ENCODE measurements around the gene RXRA. TPM values are rescaled to one million over a fixed set of nuclear protein-coding genes. Genes with fewer than 3 reads are reported as not detected.

RXRA gene
- total RNA-seq, 1 donor from 2014 or later = 89.0 TPM

DNA sequence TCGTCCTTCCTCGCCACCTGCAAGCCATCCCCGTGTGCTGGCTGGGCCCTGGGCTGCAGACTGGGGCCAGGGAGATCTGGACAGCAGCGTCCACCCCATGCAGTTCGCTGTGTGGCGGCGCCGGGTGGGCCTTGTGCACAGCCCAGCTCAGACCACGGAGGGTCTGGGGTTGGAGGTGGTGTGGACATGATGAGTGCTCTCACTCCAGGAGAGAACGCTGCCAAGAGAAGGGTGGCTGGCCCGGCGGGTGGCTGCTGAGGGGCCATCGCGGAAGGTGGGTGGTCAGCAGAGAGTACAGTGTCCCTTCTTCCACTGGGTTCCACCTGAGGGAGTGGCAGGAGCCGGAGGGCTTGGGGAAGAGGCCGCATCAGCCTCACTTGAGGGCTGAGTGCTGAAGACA lies 44.4 kb downstream of the RXRA start:
- intact Hi-C loops (cut with DNase I) = loop anchor here (5.0 to 10.0 kb wide), 2 partner anchors 43 to 64 kb away; partner anchors contain the start of gene RXRA
- no peak for DNase-seq
- no peak for ATAC-seq (ENCODE audit: poor library complexity)

- DNase-seq = peak; percentile 91
- peak; percentile 2 for ATAC-seq (ENCODE audit: poor library complexity)
- intact Hi-C loops (cut with DNase I) = loop anchor here (5.0 to 10.0 kb wide), 2 partner anchors 44 to 63 kb away; partner anchors contain the start of gene RXRA
Observed at GRCh38 chr9:134371731-134372130, 45.5 kb downstream of the RXRA start.

DNA sequence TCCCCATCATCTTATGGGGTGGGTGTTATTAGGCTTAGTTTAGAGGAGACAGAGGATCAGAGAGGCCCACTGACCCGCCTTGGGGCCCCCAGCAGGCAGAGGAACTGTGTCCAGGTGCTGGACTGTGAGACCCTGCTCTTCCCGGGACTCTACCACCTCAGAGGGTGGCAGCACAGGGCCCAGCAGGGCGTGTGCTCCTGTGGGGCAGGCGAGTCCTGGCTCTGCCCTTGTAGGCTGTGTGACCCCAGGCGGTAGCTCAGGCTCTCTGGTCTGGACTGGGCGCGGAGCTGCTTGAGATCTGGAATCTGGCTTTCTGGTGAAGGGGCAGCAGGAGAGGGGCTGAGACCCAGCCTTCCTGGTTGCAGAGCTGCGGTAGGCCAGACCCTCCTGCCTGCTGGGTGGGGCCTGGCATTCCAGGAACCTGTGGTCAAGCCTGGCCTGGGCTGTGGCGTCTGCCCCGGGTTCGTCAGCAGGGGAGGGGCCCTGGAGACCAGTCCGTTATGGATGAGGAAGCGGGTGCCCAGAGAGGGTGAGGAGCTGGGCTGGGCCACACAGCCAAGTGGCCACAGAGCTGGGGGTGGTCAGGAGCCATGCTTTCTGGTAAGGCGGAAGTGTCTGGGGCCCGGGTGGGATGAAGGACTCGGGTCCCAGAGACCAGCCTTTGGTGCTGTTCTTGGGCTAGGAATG lies 46.5 kb downstream of the RXRA start:
- ATAC-seq (ENCODE audit: poor library complexity) = no peak
- DNase-seq = peak; percentile 87
- intact Hi-C loops (cut with DNase I) = loop anchor here (5.0 to 10.0 kb wide), 2 partner anchors 45 to 62 kb away; partner anchors contain the start of gene RXRA

GRCh38 chr9:134373269-134373668 lies 47.0 kb downstream of the RXRA start:
- ATAC-seq (ENCODE audit: poor library complexity) (no peak), DNase-seq (no peak)
- intact Hi-C loops (cut with DNase I) = loop anchor here (5.0 to 10.0 kb wide), 2 partner anchors 46 to 62 kb away; partner anchors contain the start of gene RXRA

- intact Hi-C loops (cut with DNase I) = loop anchor here (5.0 to 10.0 kb wide), 2 partner anchors 47 to 61 kb away; partner anchors contain the start of gene RXRA
- ATAC-seq (ENCODE audit: poor library complexity) = no peak
- no peak for DNase-seq
Observed at GRCh38 chr9:134373953-134374300, 47.7 kb downstream of the RXRA start.

- intact Hi-C loops (cut with DNase I) = loop anchor here (5.0 to 10.0 kb wide), 2 partner anchors 47 to 60 kb away; partner anchors contain the start of gene RXRA
- ATAC-seq (ENCODE audit: poor library complexity) = peak; percentile 6
Observed at GRCh38 chr9:134374301-134375010, 48.2 kb downstream of the RXRA start.

GRCh38 chr9:134375011-134375390 lies 48.7 kb downstream of the RXRA start:
- DNase-seq (peak; percentile 84), ATAC-seq (ENCODE audit: poor library complexity) (peak; percentile 63)
- intact Hi-C loops (cut with DNase I) = loop anchor here (10.0 kb wide), 1 partner anchor 60 kb away; no protein-coding TSS in a partner anchor

More at GRCh38 chr9:134374301-134375010, 48.2 kb downstream of the RXRA start:
- DNase-seq = peak; percentile 76

DNA sequence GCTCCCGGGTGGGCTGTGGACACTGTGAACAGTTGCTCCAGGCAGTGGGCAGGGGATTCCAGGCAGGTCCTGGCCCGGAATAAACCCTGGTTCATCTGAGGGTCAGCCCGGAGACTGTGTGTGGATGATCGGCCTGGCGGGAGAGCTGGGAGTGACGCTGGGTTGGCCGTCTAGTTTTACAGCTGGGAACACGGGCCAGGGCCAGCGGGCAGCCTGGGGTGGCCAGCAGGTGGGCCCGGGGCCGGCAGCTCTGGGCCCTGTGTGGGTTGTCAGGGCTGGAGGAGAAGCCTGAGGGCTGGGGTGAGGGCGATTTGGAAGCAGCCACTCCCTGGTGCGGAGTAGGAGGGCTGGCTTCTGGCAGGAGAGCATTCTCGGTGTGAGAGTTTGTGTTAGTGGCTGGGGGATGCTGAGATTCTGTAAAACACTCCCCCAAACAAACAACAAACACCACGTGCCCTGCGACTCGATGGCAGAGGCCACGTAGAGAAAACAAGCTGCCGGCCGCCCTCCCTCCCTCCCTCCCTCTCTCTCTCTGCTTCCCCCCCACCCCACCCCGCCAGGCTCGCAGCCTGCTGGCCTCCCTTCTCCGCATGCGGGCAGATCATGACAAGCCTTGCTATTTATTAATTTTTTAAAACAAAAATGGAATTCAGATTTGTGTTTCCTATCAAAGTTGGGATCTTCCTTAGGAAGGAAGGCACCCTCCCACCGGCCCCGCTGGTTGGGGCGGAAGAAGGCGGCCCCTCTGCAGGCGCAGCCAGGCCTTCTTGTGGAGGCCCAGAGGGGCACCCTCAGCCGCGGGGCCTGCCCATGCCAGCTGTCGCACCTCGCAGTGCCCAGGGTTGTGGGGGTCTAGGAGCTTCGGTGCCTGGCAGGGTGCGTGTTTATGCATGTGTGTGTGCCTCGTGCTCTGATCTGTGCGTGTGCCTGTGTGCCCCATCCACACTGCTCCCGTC lies 49.5 kb downstream of the RXRA start:
- peak; percentile 32 for ATAC-seq (ENCODE audit: poor library complexity)
- DNase-seq = peak; percentile 79
- intact Hi-C loops (cut with DNase I) = loop anchor here (1.0 to 10.0 kb wide), 2 partner anchors 26 to 59 kb away; no protein-coding TSS in a partner anchor

GRCh38 chr9:134376386-134377142 lies 50.3 kb downstream of the RXRA start:
- intact Hi-C loops (cut with DNase I) = loop anchor here (1.0 to 10.0 kb wide), 2 partner anchors 25 to 58 kb away; no protein-coding TSS in a partner anchor
- peak; percentile 67 for DNase-seq

DNA sequence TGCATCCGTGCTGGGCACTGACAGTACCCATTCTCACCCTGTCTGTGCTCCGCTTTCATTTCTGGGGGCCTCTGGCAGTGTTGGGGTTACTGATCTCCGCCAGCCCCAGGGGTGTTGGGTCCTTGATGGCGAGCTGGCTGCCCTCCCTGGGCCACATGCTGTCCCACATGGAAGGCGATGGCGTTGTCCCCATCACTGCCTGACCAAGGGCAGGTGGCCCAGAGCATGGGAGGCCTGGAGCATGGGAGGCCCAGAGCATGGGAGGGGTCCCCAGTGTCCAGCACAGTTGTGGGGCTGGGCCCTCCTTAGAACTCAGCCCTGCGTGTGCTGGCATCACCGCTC lies 50.9 kb downstream of the RXRA start:
- intact Hi-C loops (cut with DNase I) = loop anchor here (10.0 kb wide), 1 partner anchor 58 kb away; no protein-coding TSS in a partner anchor
- no peak for DNase-seq
- no peak for ATAC-seq (ENCODE audit: poor library complexity)

More at GRCh38 chr9:134376386-134377142, 50.3 kb downstream of the RXRA start:
- ATAC-seq (ENCODE audit: poor library complexity) = peak; percentile 4

DNA sequence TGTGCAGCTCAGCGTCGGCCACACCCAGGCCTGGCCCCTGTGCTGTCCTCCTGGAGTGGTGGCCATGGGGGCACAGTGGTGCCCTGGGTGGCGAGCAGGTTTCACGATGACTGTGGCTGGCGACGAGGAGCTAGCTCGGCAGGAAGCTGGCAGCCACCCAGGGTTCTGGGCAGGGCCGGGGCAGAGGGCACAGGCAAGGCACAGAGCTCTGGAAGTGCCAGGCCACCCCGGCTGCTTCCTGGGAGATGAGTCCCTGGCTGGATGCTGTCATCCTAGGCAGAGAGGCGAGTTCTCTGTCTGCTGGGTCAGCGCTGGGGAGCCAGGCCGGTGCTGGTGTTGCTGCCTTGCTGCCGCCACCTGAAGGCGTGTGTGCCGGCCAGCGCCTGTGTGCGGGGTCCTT lies 51.7 kb downstream of the RXRA start:
- intact Hi-C loops (cut with DNase I) = loop anchor here (10.0 kb wide), 1 partner anchor 57 kb away; no protein-coding TSS in a partner anchor
- peak; percentile 87 for DNase-seq
- peak; percentile 8 for ATAC-seq (ENCODE audit: poor library complexity)

- DNase-seq (peak; percentile 82), ATAC-seq (ENCODE audit: poor library complexity) (peak; percentile 15)
- intact Hi-C loops (cut with DNase I) = loop anchor here (10.0 kb wide), 1 partner anchor 56 kb away; no protein-coding TSS in a partner anchor
Observed at GRCh38 chr9:134378901-134379338, 52.7 kb downstream of the RXRA start.

- intact Hi-C loops (cut with DNase I) = loop anchor here (10.0 kb wide), 1 partner anchor 55 kb away; no protein-coding TSS in a partner anchor
- ATAC-seq (ENCODE audit: poor library complexity) = no peak
- DNase-seq = no peak
Observed at GRCh38 chr9:134379831-134380365, 53.6 kb downstream of the RXRA start.

DNA sequence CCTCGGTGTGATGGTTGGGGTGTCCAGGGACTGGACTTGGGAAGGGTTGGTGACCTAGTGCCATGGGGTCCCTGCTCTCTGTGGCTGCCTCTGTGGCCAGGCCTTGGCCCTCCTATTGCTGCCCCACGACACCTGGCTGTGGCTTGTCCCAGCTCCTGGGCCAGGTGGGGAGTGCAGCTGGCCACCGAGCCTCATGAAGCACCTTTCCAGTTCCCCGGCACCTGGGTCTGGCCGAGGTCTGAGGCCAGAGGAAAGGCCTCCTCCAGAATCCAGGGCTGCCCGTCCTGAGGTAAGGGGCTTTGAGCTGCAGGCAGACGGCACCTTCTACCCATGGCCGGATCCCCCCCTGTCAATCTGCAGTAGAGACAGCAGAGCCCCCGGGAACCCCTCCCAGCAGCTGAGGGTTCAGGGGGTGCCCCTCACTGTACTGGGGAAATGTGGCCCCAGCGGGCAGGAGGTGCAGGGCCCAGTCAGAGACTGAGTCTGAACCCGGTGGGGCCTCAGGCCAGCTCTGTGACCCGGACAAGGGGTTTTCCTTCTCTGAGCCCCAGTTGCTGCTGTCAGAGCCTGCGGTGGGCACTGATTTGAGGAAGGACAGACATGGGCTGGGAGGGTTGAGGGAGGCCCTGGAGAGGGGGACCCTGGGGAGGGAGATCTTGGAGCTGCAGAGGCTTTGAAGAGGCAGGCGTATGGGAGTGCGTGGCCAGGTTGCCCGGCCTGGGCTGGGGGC lies 54.5 kb downstream of the RXRA start:
- intact Hi-C loops (cut with DNase I) = no loop called here
- ATAC-seq (ENCODE audit: poor library complexity) (no peak), DNase-seq (no peak)

DNA sequence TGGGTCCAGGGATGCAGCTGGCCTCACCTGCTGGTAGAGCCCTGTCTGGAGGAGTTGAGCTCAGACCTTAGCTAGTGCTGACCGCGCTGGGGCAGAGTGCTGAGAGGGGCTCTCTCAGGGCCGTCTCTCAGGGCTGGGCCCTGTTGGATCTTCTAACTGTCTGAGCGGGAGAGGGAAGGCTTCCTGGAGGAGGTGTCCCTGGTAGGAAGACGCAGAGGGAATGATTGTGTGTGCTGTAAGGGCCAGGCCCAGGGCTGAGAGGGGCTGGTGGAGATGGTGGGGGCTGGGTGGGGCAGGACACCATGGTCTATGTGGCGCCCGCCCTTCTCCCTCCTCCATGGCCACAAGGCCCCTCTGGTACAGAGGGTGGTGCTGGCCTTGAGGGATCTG lies 55.0 kb downstream of the RXRA start:
- intact Hi-C loops (cut with DNase I) = no loop called here
- ATAC-seq (ENCODE audit: poor library complexity) (no peak), DNase-seq (no peak)

- ATAC-seq (ENCODE audit: poor library complexity) = no peak
- intact Hi-C loops (cut with DNase I) = no loop called here
- DNase-seq = peak; percentile 77
Observed at GRCh38 chr9:134381671-134382516, 55.6 kb downstream of the RXRA start.
